HEK293T (cell line): Measurements from ENCODE around the gene TMEM87B.

Source experiments
- CTCF ChIA-PET: fragments of 350-600 bp; formaldehyde crosslinking; extraction: SDS; loops from one replicate; lab custom pipeline; 2021; ENCODE audit warnings: antibody characterized with exemption, inconsistent platforms; lab: Yijun Ruan, JAX
- POLR2A ChIA-PET: fragments of 350-600 bp; formaldehyde crosslinking; extraction: SDS; loops from one replicate; lab custom pipeline; 2020; ENCODE audit warnings: antibody characterized with exemption, inconsistent platforms; lab: Yijun Ruan, JAX
- DNase-seq: peaks from one replicate; pipeline ENCODE4 v3.0.0; 2012; ENCODE audit warnings: mixed read lengths; ENCODE audit errors: extremely low spot score
- ARNT ChIP-seq: fragments of 450-650 bp; IDR thresholded peaks from 2 replicates; pipeline ENCODE4 v1.6.1; 2017; ENCODE audit warnings: mild to moderate bottlenecking
- BHLHE40 ChIP-seq: fragments of 450-650 bp; IDR thresholded peaks from 2 replicates; pipeline ENCODE4 v1.6.1; 2016; ENCODE audit warnings: mild to moderate bottlenecking, moderate library complexity, borderline replicate concordance
- CTBP1 ChIP-seq: fragments of 450-650 bp; IDR thresholded peaks from 2 replicates; pipeline ENCODE4 v1.6.1; 2016; ENCODE audit warnings: borderline replicate concordance
- ELF4 ChIP-seq: fragments of 450-650 bp; IDR thresholded peaks from 2 replicates; pipeline ENCODE4 v1.6.1; 2017; ENCODE audit warnings: antibody characterized with exemption
- FOXA1 ChIP-seq: fragments of 450-650 bp; IDR thresholded peaks from 2 replicates; pipeline ENCODE4 v1.6.1; 2016; ENCODE audit warnings: mild to moderate bottlenecking
- FOXK2 ChIP-seq: fragments of 450-650 bp; IDR thresholded peaks from 2 replicates; pipeline ENCODE4 v1.6.1; 2016; ENCODE audit warnings: mild to moderate bottlenecking
- FOXM1 ChIP-seq: fragments of 450-650 bp; IDR thresholded peaks from 2 replicates; pipeline ENCODE4 v1.6.1; 2017; ENCODE audit warnings: mild to moderate bottlenecking, borderline replicate concordance
- HDGF ChIP-seq: fragments of 450-650 bp; IDR thresholded peaks from 2 replicates; pipeline ENCODE4 v1.6.1; 2017; ENCODE audit warnings: antibody characterized with exemption, borderline replicate concordance
- L3MBTL2 ChIP-seq: fragments of 450-650 bp; conservative IDR thresholded peaks from 2 replicates; pipeline ENCODE4 v1.6.1; 2016; ENCODE audit warnings: mild to moderate bottlenecking
- LEF1 ChIP-seq: fragments of 450-650 bp; IDR thresholded peaks from 2 replicates; pipeline ENCODE4 v1.6.1; 2017; ENCODE audit warnings: mild to moderate bottlenecking, borderline replicate concordance
- NFRKB ChIP-seq: fragments of 450-650 bp; IDR thresholded peaks from 2 replicates; pipeline ENCODE4 v1.6.1; 2016; ENCODE audit warnings: mild to moderate bottlenecking, moderate library complexity
- PKNOX1 ChIP-seq: fragments of 450-650 bp; IDR thresholded peaks from 2 replicates; pipeline ENCODE4 v1.6.1; 2016
- SP1 ChIP-seq: fragments of 450-650 bp; IDR thresholded peaks from 2 replicates; pipeline ENCODE4 v1.6.1; 2017
- SUZ12 ChIP-seq: fragments of 450-650 bp; IDR thresholded peaks from 2 replicates; pipeline ENCODE4 v1.6.1; 2016; ENCODE audit warnings: mild to moderate bottlenecking
- TARDBP ChIP-seq: fragments of 450-650 bp; IDR thresholded peaks from 2 replicates; pipeline ENCODE4 v1.6.1; 2016
- ZNF384 ChIP-seq: fragments of 450-650 bp; IDR thresholded peaks from 2 replicates; pipeline ENCODE4 v1.6.1; 2016

TMEM87B gene

GRCh38 chr2:112153501-112153900 lies 98.4 kb downstream of the TMEM87B start:
- ChIA-PET POLR2A (no interaction called here), CTCF (no interaction called here)
- TF ChIP-seq ARNT (no peak), SP1 (no peak), ELF4 (no peak), LEF1 (no peak), TARDBP (no peak), SUZ12 (no peak), NFRKB (no peak), HDGF (no peak), FOXK2 (no peak), FOXA1 (no peak), ZNF384 (no peak), L3MBTL2 (no peak), FOXM1 (no peak), CTBP1 (no peak), BHLHE40 (no peak), PKNOX1 (no peak)
- no peak for DNase-seq

- ChIA-PET CTCF (no interaction called here), POLR2A (interaction anchor here (0.7 kb wide), 1 partner anchor 101 kb away, joined by 4 read pairs; the partner anchor contains the start of gene ZC3H8)
- no peak for DNase-seq
- TF ChIP-seq SUZ12 (no peak), CTBP1 (no peak), BHLHE40 (no peak), PKNOX1 (no peak), FOXM1 (no peak), ELF4 (no peak), FOXK2 (no peak), HDGF (no peak), ARNT (no peak), NFRKB (no peak), L3MBTL2 (no peak), ZNF384 (no peak), SP1 (no peak), TARDBP (no peak), LEF1 (no peak)
Observed at GRCh38 chr2:112154246-112155117, 99.4 kb downstream of the TMEM87B start.

GRCh38 chr2:112155331-112156151 lies 100.5 kb downstream of the TMEM87B start:
- TF ChIP-seq BHLHE40 (no peak), LEF1 (no peak), CTBP1 (no peak), NFRKB (no peak), TARDBP (no peak)
- CTCF ChIA-PET = no interaction called here
- DNase-seq = no peak
- POLR2A ChIA-PET = interaction anchor here (0.7 kb wide), 1 partner anchor 99 kb away, joined by 4 read pairs; the partner anchor contains the start of gene ZC3H8

- TF ChIP-seq HDGF (no peak), FOXM1 (no peak), LEF1 (no peak)
- ChIA-PET POLR2A (no interaction called here), CTCF (no interaction called here)
- no peak for DNase-seq
Observed at GRCh38 chr2:112156152-112156986, 101.3 kb downstream of the TMEM87B start.

- DNase-seq = no peak
- CTCF ChIA-PET = no interaction called here
- POLR2A ChIA-PET = no interaction called here
- TF ChIP-seq TARDBP (no peak), SP1 (no peak), BHLHE40 (no peak), NFRKB (no peak), FOXM1 (no peak), FOXA1 (no peak), FOXK2 (no peak), HDGF (no peak), PKNOX1 (no peak), ELF4 (no peak), L3MBTL2 (no peak), SUZ12 (no peak), LEF1 (no peak), ARNT (no peak), ZNF384 (no peak), CTBP1 (no peak)
Observed at GRCh38 chr2:112157472-112157871, 102.4 kb downstream of the TMEM87B start.
